Activated T-cell treated with anti-CD3 and anti-CD28 coated beads for 48 hours (primary cell): ENCODE results near the gene GPC6.

Experiments used
- DNase-seq: peaks from one replicate; pipeline ENCODE4 v3.0.0-alpha.2; 2020; ENCODE audit warnings: low read depth

GPC6 gene

DNA sequence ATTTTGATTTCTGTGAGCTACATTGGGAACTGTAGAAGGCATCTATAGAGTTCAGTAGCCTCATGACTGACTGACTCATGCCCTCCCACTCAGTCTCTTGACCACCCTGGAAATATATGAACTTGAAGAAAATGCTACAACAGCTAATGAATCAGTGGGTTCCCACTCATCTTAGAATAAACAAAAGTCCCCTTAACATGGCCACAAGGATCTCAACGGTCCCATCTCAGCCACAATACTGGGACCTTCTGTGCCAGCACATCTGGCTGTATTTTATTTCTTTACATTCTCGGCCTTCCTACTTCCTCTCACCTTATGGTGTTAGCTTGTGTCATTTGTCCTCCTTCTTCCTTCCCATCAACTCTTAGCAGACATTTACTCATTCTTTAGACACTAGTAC, 633.1 kb downstream of the GPC6 start:
- no peak for DNase-seq

DNA sequence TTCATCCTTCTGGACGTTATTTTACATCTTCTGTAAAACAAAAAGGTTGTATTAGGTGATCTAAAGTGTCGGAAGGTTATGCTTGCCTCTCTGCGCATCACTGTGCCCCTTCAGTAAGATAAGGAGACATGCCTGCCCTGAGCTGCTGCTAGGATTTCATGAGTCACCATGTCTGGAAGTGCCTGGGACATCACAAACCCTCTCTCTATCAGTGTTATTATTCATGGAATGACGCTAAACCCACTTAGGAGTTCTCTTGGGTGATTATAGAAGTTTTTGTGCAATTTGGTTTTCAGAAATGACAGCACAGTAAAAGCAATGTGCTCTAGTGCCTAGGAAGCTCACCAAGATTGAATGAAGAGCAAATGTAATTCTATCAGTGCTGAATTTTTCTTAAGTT, 635.2 kb downstream of the GPC6 start:
- no peak for DNase-seq

DNA sequence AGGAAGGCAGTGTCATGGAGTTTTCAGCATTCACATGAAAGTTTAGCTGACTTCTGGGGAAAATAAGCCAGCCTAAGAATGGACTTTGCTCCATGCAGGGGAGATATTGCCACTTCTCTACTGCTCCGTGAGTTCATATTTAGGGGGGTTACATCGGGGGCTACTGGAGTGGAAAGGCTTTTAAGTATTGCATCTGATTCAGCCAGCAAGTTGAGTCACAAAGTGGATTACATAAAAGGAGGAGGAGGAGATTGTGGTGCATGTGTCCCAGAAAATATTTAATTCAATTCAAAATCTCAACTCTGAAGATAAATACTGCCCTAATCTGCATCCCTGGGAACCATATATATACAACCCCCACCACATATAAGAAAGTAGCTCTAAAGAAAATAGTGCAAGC, 635.7 kb downstream of the GPC6 start:
- DNase-seq, result no peak

DNA sequence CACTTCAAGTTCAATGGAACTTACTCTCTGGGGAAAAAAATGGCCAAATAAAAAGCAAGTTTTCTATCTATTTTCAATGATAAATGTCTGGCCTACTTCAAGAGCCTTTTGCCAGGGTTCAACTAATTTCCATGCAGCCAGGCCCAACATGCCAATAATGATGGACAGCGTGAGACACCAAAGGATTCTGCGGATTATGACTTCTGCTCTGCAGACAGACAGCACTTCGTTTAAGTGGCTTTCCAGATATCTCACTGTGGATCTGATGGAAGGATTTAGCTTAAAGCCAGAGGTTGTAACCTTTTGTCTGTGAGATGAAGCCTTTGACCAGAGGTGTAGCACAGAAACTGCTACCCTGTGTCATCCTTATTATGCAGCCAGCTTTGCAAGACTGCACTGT, 638.6 kb downstream of the GPC6 start:
- no peak for DNase-seq

DNA sequence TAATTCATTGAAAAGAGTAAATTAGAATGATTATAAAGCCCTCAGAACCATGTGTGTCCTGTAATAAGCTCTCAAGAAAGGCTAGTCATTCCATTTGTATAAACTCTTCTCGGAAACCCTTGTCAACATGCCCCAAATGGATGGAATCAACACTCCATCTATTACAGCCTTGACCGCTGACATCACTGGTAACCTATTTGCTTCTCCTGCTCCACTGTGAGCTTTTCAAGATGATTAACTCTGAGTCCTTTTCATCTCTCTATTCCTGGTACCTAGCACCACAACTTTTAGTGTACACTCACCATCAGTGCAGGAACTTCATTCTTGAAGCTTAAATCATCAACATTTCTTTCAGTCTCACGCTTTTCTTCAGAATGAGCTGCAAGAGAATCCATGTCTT, 640.9 kb downstream of the GPC6 start:
- DNase-seq, result no peak

DNA sequence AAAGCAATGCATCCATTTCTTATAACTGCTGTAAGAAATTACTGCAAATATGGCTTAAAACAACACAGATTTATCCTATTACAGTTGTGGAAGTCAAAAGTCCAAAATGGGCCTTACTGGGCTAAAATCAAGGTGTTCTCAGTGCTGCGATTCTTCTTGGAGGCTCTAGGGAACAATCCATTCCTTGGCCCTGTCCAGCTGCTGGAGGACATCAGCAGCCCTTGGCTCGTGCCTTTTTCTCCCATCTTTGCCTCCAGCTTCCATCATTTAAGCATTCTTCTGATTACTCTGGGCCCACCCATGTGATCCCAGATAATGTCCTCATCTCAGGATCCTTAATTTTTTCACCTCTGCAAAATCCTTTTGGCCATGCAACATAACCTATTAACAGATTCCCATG, 645.8 kb downstream of the GPC6 start:
- DNase-seq, result no peak

DNA sequence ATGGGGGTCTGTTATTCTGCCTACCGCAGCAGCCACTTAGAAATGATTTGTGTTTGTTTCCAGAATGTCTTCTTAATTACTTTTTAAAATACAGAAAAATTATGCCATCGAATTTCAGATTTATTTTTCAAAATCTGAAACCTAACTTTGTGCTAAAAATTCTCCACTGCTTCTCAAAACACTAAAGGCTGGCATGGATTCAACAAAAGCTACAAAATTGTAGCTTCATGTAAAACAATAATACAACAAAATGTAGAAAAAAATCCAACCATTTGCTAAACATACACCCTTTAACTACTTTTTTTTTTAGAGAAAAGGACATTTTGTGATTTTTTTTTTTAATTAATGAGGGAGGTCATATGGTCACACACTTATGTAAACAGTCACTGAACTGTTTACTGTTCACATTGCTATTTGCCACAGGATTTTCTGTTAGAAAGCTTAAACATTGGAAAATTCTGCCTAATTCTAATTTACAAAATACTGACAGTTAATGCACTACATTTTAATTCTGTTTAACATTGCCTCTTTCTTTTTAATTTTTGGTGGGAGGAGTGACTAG, 646.3 kb downstream of the GPC6 start:
- DNase-seq, result no peak

DNA sequence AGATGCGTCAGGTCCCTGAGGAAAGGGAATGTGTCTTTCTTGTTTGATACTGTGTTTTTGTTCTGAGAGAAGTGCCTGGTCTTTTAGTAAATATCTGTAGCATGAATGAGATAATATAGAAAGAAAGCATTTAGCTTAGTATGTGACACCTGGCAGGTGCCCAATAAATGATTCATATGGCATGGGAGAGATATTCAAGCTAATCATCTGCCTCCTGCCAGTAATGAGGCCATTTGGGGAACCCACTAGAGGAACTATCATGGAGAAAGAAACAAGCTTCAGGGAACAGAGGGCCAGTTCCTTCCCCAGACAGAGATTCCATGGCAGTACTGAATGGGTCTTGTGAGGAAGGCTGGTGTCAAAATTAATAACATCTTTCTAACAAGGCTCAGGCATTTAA, 648.9 kb downstream of the GPC6 start:
- no peak for DNase-seq

DNA sequence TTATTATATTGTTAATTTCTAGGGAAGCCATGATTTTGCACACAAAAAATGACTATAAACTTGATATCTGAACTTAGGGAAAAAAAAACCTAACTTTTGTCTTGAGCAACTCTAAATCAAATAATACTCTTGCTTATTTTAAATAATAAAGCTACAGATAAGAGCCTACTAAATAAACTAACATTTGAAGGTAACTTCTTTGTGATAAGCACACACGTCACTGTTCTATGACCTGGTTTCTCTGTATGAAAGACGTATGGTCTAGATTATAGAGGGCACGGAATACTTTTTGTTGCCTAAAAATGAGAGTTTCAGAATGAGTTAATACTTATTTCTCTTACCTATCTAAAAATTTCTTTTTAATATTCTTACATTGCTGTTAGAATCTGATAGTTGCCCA, 649.6 kb downstream of the GPC6 start:
- DNase-seq, result no peak

DNA sequence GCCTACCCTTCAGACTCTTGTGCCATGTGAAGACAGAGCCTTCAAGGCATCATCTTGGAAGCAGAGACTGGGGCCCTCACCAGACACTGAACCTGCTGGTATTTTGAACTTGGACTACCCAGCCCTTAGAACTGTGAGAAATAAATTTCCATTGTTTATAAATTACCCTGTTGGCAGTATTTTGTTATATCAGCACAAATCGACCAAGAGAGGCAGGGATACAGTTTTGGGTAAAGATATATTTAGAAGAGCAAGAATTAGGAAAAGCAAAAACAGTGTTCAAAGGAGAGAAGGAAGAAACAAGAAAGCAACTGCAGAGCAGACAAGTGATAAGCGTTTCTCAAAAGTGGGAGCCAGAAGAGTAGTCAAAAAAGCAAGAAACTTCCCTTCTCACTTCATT, 652.1 kb downstream of the GPC6 start:
- DNase-seq, result no peak

DNA sequence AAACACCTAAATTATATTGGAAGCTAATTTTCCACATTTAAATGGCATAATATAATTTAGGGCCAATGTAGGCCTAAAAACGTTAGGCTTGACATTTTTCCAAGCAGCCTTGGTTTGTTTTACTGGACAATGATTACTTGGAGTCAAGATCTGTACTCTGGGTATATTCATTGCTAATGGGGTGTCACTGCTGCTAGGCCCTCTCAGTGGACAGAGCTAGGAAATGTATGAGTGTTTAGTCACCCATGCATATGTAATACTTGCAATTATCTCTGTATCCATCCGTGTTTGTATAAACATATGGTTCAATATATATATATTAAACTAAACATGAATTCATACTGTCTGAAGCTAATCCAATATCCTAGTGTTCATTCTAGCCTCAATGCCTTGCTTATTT, 654.8 kb downstream of the GPC6 start:
- no peak for DNase-seq

DNA sequence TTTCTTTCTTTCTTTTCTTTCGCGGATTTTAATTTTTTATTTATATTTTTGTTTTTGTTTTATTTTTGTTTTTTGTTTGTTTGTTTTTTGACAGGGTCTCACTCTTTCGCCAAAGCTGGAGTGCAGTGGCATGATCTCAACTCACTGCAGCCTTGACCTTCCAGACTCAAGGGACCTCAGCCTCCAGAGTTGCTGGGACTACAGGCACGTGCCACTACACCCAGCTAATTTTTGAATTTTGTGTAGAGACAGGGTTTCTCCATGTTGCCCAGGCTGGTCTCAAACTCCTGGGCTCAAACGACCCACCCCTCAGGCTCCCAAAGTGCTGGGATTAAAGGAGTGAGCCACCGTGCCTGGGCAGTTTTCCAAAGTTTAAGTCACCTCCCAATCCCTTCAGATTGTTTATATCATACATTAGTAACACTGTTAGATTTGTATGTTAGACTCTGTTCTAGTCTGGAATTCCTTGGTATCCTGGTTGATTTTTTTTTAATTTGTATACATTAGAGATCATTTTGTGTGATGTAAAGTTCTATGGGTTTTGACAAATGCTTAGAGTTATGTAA, 655.6 kb downstream of the GPC6 start:
- no peak for DNase-seq

DNA sequence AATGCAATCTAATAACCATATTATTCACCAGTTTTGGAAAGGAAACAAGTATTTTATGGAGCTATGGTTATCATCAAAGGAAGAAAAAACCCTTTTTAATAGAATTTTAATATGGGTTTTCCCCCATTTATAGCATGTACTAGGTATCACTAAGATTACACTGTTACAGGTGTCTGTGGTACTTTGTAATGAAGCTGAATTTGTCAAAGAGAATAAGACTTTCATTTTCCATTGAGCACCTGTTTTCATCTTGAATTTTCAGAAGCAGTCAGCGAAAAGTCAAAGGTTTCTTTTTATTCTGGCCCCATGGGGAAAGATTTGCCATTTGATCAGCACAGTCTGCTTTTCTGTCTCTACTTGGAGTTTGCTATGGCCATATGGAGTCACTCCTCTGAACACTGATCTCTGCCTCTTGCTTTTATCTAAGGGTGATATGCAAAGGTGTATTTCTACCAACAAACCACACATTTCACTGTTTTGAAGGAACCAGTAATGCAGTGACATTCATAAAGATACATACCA, 662.9 kb downstream of the GPC6 start:
- no peak for DNase-seq

DNA sequence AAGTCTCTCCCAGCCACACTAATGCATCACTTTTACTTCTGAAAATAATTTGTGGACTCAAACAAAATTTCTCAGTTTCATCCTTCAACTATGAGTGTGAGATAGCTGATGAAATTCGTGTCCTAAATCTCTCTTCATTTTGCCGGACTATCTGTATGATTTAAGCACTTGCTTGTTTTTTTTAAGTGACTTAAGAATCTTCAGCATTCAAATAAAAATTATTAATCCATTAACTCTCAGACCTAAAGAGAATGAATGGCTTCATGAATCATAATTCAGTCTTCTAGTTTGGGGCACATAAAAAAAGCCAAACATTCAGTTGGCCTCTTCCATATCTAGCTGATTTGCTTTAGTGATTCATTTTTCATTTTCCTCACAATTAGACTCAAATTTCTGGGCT, 673.4 kb downstream of the GPC6 start:
- no peak for DNase-seq

DNA sequence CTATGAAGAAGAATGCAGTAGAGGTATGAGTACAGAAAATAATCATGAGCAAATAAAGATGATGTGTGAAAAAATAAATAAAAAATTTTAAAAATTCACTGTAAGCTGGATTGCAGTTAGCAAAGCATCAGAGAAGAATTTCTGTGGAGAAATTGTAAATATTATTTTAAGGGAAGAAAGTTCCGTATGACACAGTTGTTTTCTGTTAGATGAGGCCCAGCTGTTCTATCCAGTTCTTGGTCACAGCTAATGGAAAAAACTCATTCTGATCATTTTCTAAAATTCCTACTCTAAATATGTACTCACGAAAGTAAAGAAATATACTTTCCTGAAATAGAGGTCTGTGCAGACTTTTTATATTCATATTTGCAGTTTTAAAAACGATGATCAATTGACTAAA, 674.1 kb downstream of the GPC6 start:
- no peak for DNase-seq

DNA sequence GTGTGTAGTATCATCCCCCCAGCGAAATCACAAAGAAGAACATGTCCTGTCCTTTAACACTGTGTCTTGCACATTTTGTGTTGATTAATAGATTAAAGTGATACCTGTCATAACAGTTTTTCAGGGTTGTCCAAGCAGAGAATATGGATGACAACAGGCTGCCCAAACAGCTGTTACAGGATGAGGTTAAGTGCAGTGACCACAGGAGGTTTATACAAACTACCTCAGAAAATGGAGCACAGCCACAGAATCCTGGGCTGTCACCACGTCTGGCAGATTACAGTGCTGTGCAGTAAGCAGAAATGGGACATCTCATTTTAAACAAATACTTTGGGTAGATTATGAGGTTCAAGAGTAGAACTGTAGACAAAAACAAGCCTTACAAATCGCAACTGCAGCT, 677.3 kb downstream of the GPC6 start:
- DNase-seq, result no peak

DNA sequence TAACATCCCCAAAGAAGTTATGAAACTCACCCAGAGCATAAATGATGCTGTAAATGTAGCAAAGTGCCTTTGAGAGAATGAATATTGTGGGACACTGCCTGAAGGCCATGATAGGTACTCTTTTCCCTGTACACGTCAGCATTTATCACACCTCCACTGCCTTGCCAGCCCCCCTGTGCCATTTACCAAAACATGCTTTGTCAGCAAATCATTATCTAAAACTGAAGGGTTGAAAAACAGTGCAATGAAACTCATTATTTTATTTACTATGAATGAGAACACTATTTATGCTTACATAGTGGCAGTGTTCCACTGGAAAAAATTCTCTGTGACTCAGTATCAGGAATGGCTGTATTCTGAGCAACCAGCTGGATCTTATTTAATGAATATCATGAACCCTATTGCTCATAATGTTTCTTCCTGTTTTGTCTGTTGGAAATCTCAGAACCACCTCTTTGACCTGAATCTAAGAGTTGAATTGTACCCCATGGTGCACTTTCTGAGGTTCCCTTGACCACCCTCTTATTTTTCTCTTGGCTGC, 688.7 kb downstream of the GPC6 start:
- no peak for DNase-seq

DNA sequence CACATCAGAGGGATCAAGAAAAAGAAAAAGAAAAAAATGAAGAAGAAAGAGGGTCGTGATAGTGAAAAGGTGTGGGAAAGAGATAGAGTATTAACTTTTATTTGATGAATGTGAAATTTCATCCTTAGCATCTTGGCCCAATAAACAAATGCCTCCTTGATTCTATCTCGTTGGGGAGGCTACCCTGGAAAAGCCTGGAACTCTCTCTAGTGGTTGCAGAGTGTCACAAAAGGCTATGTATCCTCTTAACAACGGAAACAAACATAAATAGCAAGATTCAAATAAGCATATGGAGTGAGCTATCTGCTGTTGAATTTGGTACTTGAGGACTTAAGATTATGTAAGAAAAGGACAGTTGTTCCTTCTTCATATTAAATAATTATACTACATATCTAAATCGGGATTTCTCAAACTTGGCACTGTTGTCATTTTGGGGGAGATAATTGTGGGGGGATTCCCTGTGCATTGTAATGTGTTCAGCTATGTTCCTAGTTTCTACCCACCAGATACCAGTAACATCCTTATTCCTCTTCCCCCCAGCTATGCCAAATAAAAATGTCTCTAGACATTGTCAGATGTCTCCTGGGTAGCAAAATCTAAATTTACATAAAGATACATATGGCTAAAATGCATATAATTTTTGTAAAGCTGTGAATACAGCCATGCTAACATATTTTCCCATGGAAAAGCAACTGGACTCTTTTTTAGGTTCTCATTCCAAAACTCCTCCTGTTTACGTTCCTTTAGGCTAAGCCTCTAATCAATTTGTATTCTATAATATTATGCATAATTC, 695.7 kb downstream of the GPC6 start:
- no peak for DNase-seq

DNA sequence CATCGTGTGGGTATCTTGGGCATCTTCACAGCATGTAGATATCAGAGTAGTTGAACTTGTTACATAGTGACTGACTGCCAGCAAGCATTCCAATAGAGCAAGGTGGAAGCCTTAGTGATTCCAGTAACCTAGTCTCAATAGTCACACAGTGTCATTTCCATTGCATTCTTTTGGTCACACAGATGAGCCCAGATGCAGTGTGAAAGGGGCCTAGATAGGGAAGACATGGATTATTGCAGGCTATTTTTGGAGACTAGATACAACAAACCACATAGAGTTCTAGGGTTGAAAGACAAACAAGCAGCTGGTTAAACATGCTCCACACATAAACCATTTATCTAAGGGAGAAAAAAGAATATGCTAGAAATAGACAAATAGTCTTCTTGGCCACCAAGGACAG, 699.4 kb downstream of the GPC6 start:
- DNase-seq, result no peak

DNA sequence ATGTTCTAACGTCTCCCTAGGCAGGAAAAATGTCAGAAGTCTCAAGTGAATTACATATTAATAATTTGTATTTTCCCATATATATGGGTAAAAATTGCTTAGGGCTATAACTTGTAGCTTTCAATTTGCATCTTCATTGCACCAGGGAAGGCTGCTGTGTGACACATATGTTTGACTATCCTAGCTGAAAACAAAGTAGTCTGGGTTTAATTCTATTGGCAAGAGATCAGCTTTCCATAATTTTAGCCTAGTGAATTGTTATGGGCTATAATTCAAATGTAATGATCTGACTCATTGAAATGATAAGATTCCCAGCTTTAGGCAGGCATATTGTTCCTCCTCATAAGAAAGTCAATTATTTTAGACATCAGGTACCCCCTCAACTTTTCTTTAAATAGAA, 699.8 kb downstream of the GPC6 start:
- DNase-seq, result no peak

DNA sequence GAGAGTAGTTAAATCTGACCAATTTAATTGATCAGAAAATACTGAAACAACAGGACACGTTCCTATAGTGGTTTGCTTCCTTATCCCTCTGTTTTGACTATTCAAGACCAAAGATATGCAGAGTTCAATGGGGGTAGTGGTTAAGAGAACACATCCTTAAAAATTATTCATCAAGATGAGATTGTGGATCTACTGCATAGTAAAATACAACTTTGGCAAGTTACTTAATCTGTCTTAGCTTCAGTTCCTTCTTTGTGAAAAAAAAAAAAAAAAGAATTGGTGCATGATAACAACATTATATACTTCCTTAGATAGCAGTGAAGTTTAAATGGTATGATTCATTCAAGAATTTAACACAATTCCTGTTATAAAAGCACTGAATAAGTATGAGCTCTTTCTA, 700.8 kb downstream of the GPC6 start:
- no peak for DNase-seq

DNA sequence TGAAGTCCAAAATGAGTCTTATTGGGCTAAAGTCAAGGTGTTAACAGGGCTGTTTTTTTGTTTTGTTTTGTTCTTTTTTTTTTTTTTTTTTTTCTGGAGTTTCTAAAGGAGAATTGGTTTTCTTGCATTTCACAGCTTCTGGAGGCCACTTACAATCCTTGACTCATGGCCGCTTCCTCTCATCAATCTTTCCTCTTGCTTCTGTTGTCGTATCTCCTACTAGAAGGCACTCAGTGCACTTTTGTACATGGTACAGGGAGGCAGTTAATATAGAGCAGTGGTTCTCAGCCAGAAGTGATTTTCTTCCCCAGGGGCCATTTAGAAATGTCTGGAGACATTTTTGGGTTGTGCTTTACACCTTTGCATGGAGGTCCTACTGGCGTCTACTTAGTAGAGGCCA, 706.3 kb downstream of the GPC6 start:
- no peak for DNase-seq

DNA sequence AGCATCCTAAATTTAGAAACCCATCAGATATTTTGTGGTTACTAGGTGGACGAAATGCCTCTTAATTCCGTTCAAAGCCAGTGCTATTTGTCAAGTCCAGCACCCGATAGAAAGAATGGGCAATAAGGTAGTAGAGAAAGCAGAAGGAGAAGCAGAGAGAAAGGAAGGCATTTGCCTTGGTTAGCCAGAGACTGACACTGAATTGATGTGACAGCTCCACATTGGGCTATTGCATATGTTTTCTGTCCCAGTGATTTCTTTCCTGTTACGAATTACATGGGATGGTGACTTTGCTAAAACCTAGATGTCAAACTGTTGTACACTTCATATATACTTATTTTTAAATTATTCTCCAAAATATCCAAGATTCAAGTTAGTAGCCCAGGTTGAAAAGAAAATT, 710.3 kb downstream of the GPC6 start:
- DNase-seq, result no peak
